Cerebellar cortex (tissue), 1 donor: Measurements from ENCODE around the gene WNT7B.
"Not testable (repeated sequence)": the region's sequence is repeated elsewhere in the genome, so short reads cannot be mapped to it uniquely, and the experiment has no call there.

Experiments used
- DNase-seq: peaks from one replicate; pipeline ENCODE4 v3.0.0-alpha.2; 2015; ENCODE audit warnings: low spot score

WNT7B gene

GRCh38 chr22:46008291-46008690, 31.3 kb upstream of the WNT7B start:
- no peak for DNase-seq

GRCh38 chr22:46007848-46008261, 30.9 kb upstream of the WNT7B start:
- DNase-seq = peak; percentile 82

GRCh38 chr22:46007003-46007847, 30.3 kb upstream of the WNT7B start:
- no peak for DNase-seq

GRCh38 chr22:46006379-46007002, 29.5 kb upstream of the WNT7B start:
- peak; percentile 88 for DNase-seq

GRCh38 chr22:46005116-46005705, 28.2 kb upstream of the WNT7B start:
- DNase-seq = not testable (repeated sequence)

- no peak for DNase-seq
Observed at GRCh38 chr22:46004105-46004866, 27.3 kb upstream of the WNT7B start.

GRCh38 chr22:46003271-46004091, 26.5 kb upstream of the WNT7B start:
- no peak for DNase-seq

- no peak for DNase-seq
Observed at GRCh38 chr22:46002757-46003270, 25.9 kb upstream of the WNT7B start.

GRCh38 chr22:46001426-46002106, 24.6 kb upstream of the WNT7B start:
- DNase-seq = no peak

- no peak for DNase-seq
Observed at GRCh38 chr22:46001046-46001425, 24.1 kb upstream of the WNT7B start.

GRCh38 chr22:46000081-46001027, 23.4 kb upstream of the WNT7B start:
- no peak for DNase-seq

GRCh38 chr22:45999379-45999971, 22.5 kb upstream of the WNT7B start:
- DNase-seq = peak; percentile 90

GRCh38 chr22:45998638-45999378, 21.8 kb upstream of the WNT7B start:
- DNase-seq = peak; percentile 26

GRCh38 chr22:45997777-45998637, 21.0 kb upstream of the WNT7B start:
- peak; percentile 90 for DNase-seq

- no peak for DNase-seq
Observed at GRCh38 chr22:45997077-45997776, 20.3 kb upstream of the WNT7B start.

GRCh38 chr22:45996241-45997076, 19.5 kb upstream of the WNT7B start:
- DNase-seq = no peak
